GM12873 (cell line): ENCODE measurements around the gene BBX.

ENCODE experiments used
- TF ChIP-seq, protein P1 (sequence below): IDR thresholded peaks from 2 replicates; pipeline ENCODE4 v1.5.1; 2012; ENCODE audit warnings: low read depth, mild to moderate bottlenecking, moderate library complexity, low read length, control low read depth; ENCODE audit not compliant: insufficient read depth; ENCODE audit errors: missing control alignments

BBX gene

GRCh38 chr3:107831590-107831989 lies 308.8 kb downstream of the BBX start:
- TF ChIP-seq, protein P1, sequence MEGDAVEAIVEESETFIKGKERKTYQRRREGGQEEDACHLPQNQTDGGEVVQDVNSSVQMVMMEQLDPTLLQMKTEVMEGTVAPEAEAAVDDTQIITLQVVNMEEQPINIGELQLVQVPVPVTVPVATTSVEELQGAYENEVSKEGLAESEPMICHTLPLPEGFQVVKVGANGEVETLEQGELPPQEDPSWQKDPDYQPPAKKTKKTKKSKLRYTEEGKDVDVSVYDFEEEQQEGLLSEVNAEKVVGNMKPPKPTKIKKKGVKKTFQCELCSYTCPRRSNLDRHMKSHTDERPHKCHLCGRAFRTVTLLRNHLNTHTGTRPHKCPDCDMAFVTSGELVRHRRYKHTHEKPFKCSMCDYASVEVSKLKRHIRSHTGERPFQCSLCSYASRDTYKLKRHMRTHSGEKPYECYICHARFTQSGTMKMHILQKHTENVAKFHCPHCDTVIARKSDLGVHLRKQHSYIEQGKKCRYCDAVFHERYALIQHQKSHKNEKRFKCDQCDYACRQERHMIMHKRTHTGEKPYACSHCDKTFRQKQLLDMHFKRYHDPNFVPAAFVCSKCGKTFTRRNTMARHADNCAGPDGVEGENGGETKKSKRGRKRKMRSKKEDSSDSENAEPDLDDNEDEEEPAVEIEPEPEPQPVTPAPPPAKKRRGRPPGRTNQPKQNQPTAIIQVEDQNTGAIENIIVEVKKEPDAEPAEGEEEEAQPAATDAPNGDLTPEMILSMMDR = no peak

DNA sequence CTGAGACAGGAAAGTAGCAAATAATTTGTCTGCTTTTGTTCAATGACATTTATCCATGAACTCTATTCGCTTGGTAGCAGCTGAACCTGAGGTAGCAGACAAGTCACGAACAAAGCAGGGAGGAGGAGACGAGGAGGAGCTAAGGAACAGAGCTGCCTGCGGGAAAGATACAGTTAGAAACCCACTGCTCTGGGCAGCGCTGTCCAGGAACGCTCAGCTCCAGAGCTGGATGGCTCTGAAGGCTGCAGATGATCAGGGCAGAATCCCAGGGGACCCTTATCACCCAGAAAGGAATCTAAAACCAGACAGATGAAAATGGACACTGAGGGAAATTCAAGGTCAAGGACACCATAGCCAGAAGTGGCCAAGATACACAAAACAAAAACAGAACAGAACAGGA lies 310.3 kb downstream of the BBX start:
- TF ChIP-seq, protein P1 = no peak

DNA sequence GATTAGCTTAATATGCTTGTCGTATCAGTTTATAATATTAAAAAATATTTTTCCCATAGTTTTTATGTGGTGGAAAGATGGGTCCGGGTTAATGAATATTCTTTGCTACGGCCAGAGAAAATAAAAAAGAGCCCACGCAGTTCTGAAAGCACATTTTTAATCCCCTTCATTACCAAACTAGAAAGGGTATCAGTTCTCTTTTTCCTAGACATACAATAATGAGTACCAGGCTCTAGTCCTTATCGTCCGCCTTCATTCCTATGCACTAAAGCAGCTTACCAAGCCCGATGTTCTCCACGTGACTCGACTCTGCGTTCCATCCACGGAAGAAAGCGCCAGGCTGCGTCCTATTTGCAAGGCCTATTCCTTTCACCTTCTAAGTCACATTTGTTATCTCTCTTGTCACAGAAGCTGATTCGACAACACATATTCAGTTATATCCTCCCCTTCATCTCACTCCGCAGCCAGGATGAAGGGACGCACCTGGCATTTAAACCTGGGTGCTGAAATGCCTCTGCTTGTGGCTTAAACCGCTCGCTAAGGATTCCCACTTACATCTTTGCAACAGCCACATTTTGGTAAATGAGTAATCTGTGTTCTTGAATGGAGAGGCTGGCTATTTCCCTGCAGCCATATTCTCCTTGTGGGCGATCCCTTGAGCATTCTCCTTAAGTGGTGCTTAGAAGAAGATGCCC lies 311.1 kb downstream of the BBX start:
- TF ChIP-seq, protein P1 = no peak

DNA sequence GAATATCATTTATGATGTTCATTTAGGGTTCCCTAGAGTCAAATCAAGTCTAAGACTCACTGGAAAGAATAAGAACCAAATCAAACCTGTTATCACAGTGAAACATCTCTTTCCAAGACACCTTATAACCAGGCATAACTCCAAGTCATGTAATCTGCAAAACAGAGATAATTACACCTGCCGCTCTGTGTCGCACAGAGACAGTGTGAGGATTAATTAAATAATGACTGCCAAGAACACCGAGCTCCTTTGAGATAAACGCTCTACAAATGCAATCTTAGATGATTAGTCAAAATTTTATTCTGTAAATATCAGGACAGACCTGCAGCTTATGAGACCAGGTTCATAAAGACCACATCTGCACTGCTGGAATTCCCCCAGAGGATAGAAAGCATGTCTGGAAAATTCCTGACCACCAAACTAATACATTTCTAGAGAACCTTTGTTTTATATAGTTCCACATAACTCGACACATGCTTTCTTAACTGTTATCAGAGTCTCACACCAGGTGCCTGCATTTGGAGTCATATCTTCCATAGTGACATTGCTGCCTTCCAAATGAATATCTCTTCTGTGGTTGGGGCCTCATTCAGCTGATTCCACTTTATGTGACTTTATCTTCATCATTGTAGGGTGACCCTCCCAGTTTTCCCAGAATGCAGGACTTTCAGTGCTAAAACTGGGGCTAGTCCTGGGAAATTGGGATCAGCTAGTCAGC lies 315.3 kb downstream of the BBX start:
- TF ChIP-seq, protein P1 = no peak

DNA sequence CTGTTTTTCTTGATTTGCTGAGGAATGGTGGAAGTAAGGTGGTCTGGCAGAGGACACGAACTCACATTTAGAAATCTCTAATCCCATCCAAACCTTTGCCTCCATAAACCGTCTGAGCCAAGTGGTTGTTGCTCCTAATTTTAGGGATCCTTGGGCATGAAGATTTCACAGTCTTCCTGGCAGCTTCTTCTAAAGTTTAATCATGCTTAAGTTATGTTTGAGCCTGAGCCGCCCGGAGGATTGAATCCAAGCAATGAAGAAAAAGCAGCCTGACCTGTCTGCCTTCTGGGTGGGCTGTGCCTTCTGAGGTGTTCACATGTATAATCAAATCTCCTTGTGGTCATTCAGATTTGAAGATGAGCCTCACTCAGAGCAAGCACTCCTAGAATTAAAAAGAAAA lies 319.1 kb downstream of the BBX start:
- TF ChIP-seq, protein P1 = no peak

GRCh38 chr3:107842940-107843339 lies 320.2 kb downstream of the BBX start:
- TF ChIP-seq, protein P1 = no peak

- TF ChIP-seq, protein P1 = no peak
Observed at GRCh38 chr3:107845380-107846278, 322.9 kb downstream of the BBX start.
